MM.1S (cell line): ENCODE data around the gene TBL1X.

Source experiments
- DNase-seq: peaks from one replicate; pipeline ENCODE4 v3.0.0-alpha.2; 2015
- H2AFZ ChIP-seq: fragments of 300-600 bp; sonication (generic); 2 replicates; pipeline ENCODE4 v1.6.0; 2016; ENCODE audit warnings: antibody characterized with exemption, low read length
- H3F3A ChIP-seq: fragments of 300-600 bp; sonication (generic); 2 replicates; pipeline ENCODE4 v1.6.1; 2016; ENCODE audit warnings: mild to moderate bottlenecking, antibody characterized with exemption, low read length, moderate library complexity, mixed read lengths; ENCODE audit not compliant: insufficient read depth
- H3K27ac ChIP-seq: fragments of 300-600 bp; sonication (generic); 2 replicates; pipeline ENCODE4 v1.5.1; 2016; ENCODE audit warnings: mild to moderate bottlenecking, low read length
- H3K27me3 ChIP-seq: fragments of 300-600 bp; sonication (generic); replicated peaks from 2 replicates; pipeline ENCODE4 v1.6.0; 2016; ENCODE audit warnings: low read length; ENCODE audit not compliant: insufficient read depth
- H3K36me3 ChIP-seq: fragments of 300-600 bp; sonication (generic); replicated peaks from 2 replicates; pipeline ENCODE4 v1.6.1; 2016; ENCODE audit warnings: mild to moderate bottlenecking, low read length, mixed read lengths; ENCODE audit not compliant: insufficient read depth
- H3K4me1 ChIP-seq: fragments of 300-600 bp; sonication (generic); 2 replicates; pipeline ENCODE4 v1.6.1; 2016; ENCODE audit warnings: low read length, mixed read lengths
- H3K4me2 ChIP-seq: fragments of 300-600 bp; sonication (generic); 2 replicates; pipeline ENCODE4 v1.6.0; 2016; ENCODE audit warnings: low read depth, low read length
- H3K4me3 ChIP-seq: fragments of 300-600 bp; sonication (generic); 2 replicates; pipeline ENCODE4 v1.5.1; 2016; ENCODE audit warnings: low read length, mixed read lengths
- H3K79me2 ChIP-seq: fragments of 300-600 bp; sonication (generic); 2 replicates; pipeline ENCODE4 v1.6.1; 2016; ENCODE audit warnings: mixed run types, low read length, mixed read lengths
- H3K9ac ChIP-seq: fragments of 300-600 bp; sonication (generic); 2 replicates; pipeline ENCODE4 v1.6.1; 2016; ENCODE audit warnings: low read length, mixed read lengths
- H3K9me2 ChIP-seq: fragments of 300-600 bp; sonication (generic); replicated peaks from 2 replicates; pipeline ENCODE4 v1.6.1; 2016; ENCODE audit warnings: mild to moderate bottlenecking, low read length, mixed read lengths; ENCODE audit not compliant: insufficient read depth
- H3K9me3 ChIP-seq: fragments of 300-600 bp; sonication (generic); replicated peaks from 2 replicates; pipeline ENCODE4 v1.6.1; 2016; ENCODE audit warnings: mild to moderate bottlenecking, low read length, mixed read lengths; ENCODE audit not compliant: insufficient read depth
- H4K20me1 ChIP-seq: fragments of 300-600 bp; sonication (generic); 2 replicates; pipeline ENCODE4 v1.6.1; 2016; ENCODE audit warnings: mild to moderate bottlenecking, low read length, moderate library complexity, mixed read lengths; ENCODE audit not compliant: insufficient read depth
- EZH2 ChIP-seq: fragments of 300-600 bp; sonication (generic); optimal IDR thresholded peaks from 2 replicates; pipeline ENCODE3; 2017; ENCODE audit warnings: low read depth, mild to moderate bottlenecking, antibody characterized with exemption, low read length, mixed read lengths
- EZH2phosphoT487 ChIP-seq: fragments of 300-600 bp; sonication (generic); IDR thresholded peaks from 2 replicates; pipeline ENCODE4 v1.6.1; 2018; ENCODE audit warnings: antibody characterized with exemption, low read length
- TF ChIP-seq, protein P1 (sequence below): fragments of 300-600 bp; sonication (generic); IDR thresholded peaks from 2 replicates; pipeline ENCODE4 v1.5.1; 2016; ENCODE audit warnings: antibody characterized with exemption, low read length, mixed read lengths

TBL1X gene

GRCh38 chrX:9525511-9526248 lies 60.8 kb downstream of the TBL1X start:
- no peaks in the 10 kb centered on the region for H3K27me3 ChIP-seq
- DNase-seq, result no peak
- peaks cover 94% of the 10 kb centered on the region for H3K79me2 ChIP-seq
- H3K9me3 ChIP-seq, result no peaks in the 10 kb centered on the region
- no peaks in the 10 kb centered on the region for H3K36me3 ChIP-seq
- H3K4me1 ChIP-seq, result no peaks in the 10 kb centered on the region
- H3K9ac ChIP-seq, result no peak overlapping the region
- TF ChIP-seq EZH2, result no peak
- TF ChIP-seq EZH2phosphoT487, result no peak
- TF ChIP-seq, protein P1, sequence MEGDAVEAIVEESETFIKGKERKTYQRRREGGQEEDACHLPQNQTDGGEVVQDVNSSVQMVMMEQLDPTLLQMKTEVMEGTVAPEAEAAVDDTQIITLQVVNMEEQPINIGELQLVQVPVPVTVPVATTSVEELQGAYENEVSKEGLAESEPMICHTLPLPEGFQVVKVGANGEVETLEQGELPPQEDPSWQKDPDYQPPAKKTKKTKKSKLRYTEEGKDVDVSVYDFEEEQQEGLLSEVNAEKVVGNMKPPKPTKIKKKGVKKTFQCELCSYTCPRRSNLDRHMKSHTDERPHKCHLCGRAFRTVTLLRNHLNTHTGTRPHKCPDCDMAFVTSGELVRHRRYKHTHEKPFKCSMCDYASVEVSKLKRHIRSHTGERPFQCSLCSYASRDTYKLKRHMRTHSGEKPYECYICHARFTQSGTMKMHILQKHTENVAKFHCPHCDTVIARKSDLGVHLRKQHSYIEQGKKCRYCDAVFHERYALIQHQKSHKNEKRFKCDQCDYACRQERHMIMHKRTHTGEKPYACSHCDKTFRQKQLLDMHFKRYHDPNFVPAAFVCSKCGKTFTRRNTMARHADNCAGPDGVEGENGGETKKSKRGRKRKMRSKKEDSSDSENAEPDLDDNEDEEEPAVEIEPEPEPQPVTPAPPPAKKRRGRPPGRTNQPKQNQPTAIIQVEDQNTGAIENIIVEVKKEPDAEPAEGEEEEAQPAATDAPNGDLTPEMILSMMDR, result no peak
- H3K4me3 ChIP-seq, result no peak overlapping the region
- no peak overlapping the region for H2AFZ ChIP-seq
- no peaks in the 10 kb centered on the region for H3F3A ChIP-seq
- no peaks in the 10 kb centered on the region for H4K20me1 ChIP-seq
- H3K27ac ChIP-seq, result no peak overlapping the region
- H3K9me2 ChIP-seq, result no peaks in the 10 kb centered on the region
- no peak overlapping the region for H3K4me2 ChIP-seq

GRCh38 chrX:9526965-9527364 lies 62.1 kb downstream of the TBL1X start:
- H4K20me1 ChIP-seq, result no peaks in the 10 kb centered on the region
- H3K4me3 ChIP-seq, result no peak overlapping the region
- H3F3A ChIP-seq, result no peaks in the 10 kb centered on the region
- no peak overlapping the region for H3K4me2 ChIP-seq
- H3K27me3 ChIP-seq, result no peaks in the 10 kb centered on the region
- H3K27ac ChIP-seq, result no peak overlapping the region
- peaks cover 90% of the 10 kb centered on the region for H3K79me2 ChIP-seq
- H3K9me2 ChIP-seq, result no peaks in the 10 kb centered on the region
- DNase-seq, result no peak
- no peaks in the 10 kb centered on the region for H3K36me3 ChIP-seq
- no peak overlapping the region for H3K9ac ChIP-seq
- no peak overlapping the region for H2AFZ ChIP-seq
- no peaks in the 10 kb centered on the region for H3K9me3 ChIP-seq
- H3K4me1 ChIP-seq, result no peaks in the 10 kb centered on the region
- no peak for TF ChIP-seq EZH2phosphoT487
- no peak for TF ChIP-seq EZH2
- TF ChIP-seq, protein P1, result no peak

- Histone ChIP-seq H3K27me3 (no peaks in the 10 kb centered on the region), H3K27ac (no peak overlapping the region), H3K9me2 (no peaks in the 10 kb centered on the region), H3K79me2 (peaks cover 90% of the 10 kb centered on the region), H3K4me2 (no peak overlapping the region), H3K9me3 (no peaks in the 10 kb centered on the region), H2AFZ (no peak overlapping the region), H3K4me1 (no peaks in the 10 kb centered on the region), H3K9ac (no peak overlapping the region), H4K20me1 (no peaks in the 10 kb centered on the region), H3K36me3 (no peaks in the 10 kb centered on the region), H3F3A (no peaks in the 10 kb centered on the region), H3K4me3 (no peak overlapping the region)
- DNase-seq, result no peak
- TF ChIP-seq EZH2 (no peak), EZH2phosphoT487 (no peak)
- TF ChIP-seq, protein P1, result no peak
Observed at GRCh38 chrX:9528498-9528897, 63.6 kb downstream of the TBL1X start.
